Measurements from ENCODE around the gene GRID1.
A peak's percentile ranks its signal among the peaks of the same experiment; 100 is the strongest.

GRID1 gene

DNA sequence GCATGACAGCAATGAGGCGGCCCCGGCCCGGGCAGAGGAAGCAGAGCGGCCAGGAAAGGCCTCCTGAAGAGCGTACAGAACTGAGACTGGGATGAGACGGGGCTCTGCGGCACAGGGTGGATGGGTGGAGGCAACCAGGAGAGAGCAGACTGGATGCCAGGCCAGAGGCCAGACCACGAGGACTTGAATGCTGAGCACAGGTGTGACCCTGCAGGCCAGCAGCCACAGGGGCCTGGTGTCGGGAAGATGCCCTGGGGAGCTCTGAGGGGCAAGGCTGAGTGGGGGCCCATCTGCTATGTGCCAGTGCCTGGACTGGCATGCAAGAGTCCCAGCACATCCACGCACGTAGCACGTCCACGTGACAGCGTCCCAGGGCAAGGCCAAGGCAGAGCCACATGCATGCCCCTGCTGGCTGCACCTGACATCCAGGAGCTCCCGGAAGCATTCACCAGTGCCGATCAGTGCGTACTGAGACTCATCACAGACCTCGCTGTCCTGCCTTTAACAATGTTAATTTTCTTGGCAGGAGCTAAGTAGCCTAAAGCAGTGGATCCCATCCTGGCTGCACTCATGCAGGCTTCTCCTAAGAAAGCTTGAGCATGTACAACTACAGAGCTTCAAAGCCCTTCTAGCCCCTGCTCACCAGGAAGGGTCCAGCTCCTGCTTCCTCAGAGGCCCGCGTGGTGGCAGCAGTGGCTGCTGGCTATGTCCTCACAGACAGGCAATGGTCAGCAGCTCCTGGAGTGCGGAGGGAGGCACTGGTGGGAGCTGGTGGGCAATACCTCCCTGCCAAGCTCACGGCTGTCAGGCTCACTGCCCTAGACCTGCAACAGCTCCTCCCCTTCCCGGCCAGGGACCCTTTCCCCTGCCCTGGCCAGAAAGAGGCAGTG is 18.0 kb downstream of the GRID1 start:
- Histone ChIP-seq H3K9me3 (ENCODE audit: control insufficient read depth, low read length) (no peaks in the 10 kb centered on the region), H3K4me1 (ENCODE audit: control insufficient read depth, insufficient read depth, low read length) (no peaks in the 10 kb centered on the region), H3K4me3 (ENCODE audit: low read length) (no peak overlapping the region), H3K27me3 (replicated peaks; ENCODE audit: control insufficient read depth, insufficient read depth, low read length) (peaks cover 5% of the 10 kb centered on the region), H3K36me3 (ENCODE audit: control insufficient read depth, insufficient read depth, low read length, severe bottlenecking) (no peaks in the 10 kb centered on the region), H3K9ac (ENCODE audit: low read length) (no peak overlapping the region)
- DNase-seq (ENCODE audit: low read depth), result peak; percentile 50

DNA sequence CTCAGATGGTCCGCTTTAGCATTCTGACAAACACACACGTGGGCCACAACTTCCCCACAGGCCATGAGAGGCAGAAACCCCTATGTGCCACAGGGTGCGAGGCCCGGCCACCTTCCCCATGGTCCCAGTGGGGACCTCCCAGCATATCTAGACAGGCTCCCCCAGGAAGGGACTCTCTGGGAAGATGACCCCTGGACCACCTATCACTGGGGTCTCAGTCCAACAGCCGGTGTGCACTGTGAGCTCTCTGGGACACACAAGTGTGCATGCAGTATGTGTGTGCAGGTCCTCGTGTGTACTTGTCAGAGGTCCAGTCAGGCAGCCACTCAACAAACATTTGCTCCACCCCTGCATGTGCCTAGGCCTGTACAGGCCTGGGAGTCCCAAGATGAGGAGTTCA is 18.7 kb downstream of the GRID1 start:
- no peak for DNase-seq (ENCODE audit: low read depth)
- Histone ChIP-seq H3K9ac (ENCODE audit: low read length) (no peak overlapping the region), H3K27me3 (replicated peaks; ENCODE audit: control insufficient read depth, insufficient read depth, low read length) (peaks cover 5% of the 10 kb centered on the region)

DNA sequence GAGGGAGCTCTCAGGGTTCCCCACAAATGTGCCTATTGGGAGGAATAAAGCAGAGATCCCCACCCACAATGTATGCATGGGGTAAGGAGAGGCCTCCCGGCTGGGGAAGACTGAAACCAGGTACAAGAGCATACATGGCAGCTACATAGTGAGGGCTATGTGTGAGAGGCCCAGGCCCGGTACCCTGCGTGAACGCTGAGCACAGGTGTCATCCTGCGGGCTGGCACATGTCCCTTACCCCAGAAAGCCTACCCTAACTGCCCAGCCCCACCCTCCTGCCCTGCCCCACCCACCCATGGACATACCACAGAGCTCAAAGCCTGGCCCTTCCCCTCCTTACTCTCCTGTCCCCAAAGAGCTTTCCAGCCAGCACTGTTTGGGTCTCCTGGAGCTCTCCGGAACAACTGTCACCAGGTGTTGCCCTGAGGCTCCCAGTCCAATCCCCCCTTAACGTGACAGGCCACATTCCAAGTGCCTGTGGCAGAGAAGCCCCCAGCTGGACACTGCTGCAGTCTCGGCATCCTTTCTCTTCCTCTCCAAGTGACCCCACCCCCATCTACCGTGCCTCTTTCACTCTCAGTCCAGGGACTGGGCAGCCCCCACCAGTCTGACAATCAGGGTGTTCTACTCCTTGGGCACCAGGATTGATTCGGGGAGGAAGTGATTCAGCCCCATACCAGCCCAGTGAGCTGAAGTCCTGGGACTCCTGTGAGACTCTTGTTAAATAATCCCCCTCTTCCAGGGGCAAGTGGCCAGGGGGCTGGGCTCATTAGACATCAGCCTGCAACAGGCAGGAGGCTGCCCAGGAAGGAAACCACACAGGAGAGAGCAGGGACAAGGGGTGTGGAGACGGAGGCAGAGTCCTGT is 19.6 kb downstream of the GRID1 start:
- H3K4me3 ChIP-seq (ENCODE audit: low read length), result no peak overlapping the region
- DNase-seq (ENCODE audit: low read depth), result no peak
- peaks cover 5% of the 10 kb centered on the region for H3K27me3 ChIP-seq (replicated peaks; ENCODE audit: control insufficient read depth, insufficient read depth, low read length)
- no peaks in the 10 kb centered on the region for H3K4me1 ChIP-seq (ENCODE audit: control insufficient read depth, insufficient read depth, low read length)
- H3K36me3 ChIP-seq (ENCODE audit: control insufficient read depth, insufficient read depth, low read length, severe bottlenecking), result no peaks in the 10 kb centered on the region
- H3K9me3 ChIP-seq (ENCODE audit: control insufficient read depth, low read length), result no peaks in the 10 kb centered on the region
- H3K9ac ChIP-seq (ENCODE audit: low read length), result no peak overlapping the region

More for the DNA sequence above, 18.7 kb downstream of the GRID1 start:
- no peaks in the 10 kb centered on the region for H3K4me1 ChIP-seq (ENCODE audit: control insufficient read depth, insufficient read depth, low read length)
- H3K36me3 ChIP-seq (ENCODE audit: control insufficient read depth, insufficient read depth, low read length, severe bottlenecking), result no peaks in the 10 kb centered on the region
- H3K9me3 ChIP-seq (ENCODE audit: control insufficient read depth, low read length), result no peaks in the 10 kb centered on the region
- H3K4me3 ChIP-seq (ENCODE audit: low read length), result no peak overlapping the region

DNA sequence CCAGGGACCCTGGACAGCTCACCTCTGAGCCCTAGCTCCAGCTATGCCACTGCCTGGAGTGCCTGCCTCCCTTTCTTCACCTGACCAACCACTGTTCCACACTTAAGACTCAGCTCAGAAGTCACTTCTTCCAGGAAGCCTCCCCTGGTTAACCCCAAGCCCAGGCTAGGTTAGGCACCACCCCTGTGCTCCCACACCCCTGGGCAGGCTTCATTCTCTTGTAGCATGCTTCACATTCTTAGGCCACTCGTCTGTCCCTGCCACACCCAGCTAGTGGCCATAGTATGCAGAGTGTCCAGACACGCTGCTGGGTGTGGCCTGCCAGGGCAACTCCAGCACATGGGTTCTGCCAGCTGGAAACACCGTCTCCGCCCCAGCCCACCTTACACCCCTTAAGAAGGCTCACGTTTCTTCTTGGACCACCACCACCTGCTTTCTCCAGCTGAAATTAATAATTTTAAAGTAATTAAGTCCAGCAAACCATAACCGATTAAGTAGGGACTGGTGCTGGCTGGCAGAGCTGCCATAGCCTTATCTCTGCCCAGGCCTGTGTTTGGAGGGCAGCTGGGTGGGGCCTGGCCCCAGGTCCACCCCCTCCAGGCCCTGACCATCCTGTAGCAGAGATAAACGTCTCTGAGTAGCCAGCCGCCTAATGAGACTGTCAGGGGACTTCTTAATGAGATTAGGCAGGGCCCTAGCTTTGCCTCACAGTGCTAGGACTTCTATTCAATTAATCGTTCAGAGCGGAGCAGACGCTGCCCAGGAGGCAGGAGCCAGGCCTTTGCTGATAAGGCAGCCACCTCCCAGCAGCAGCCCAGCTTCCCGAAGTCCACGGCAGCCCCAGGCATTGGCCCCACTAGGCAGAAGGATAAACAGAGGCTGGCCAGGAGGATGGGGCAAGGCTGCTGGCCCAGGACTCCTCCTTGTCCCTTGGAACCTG is 20.5 kb downstream of the GRID1 start:
- Histone ChIP-seq H3K9me3 (ENCODE audit: control insufficient read depth, low read length) (no peaks in the 10 kb centered on the region), H3K4me3 (ENCODE audit: low read length) (no peak overlapping the region), H3K9ac (ENCODE audit: low read length) (no peak overlapping the region), H3K36me3 (ENCODE audit: control insufficient read depth, insufficient read depth, low read length, severe bottlenecking) (no peaks in the 10 kb centered on the region), H3K4me1 (ENCODE audit: control insufficient read depth, insufficient read depth, low read length) (no peaks in the 10 kb centered on the region), H3K27me3 (replicated peaks; ENCODE audit: control insufficient read depth, insufficient read depth, low read length) (peaks cover 5% of the 10 kb centered on the region)
- DNase-seq (ENCODE audit: low read depth), result peak; percentile 11

DNA sequence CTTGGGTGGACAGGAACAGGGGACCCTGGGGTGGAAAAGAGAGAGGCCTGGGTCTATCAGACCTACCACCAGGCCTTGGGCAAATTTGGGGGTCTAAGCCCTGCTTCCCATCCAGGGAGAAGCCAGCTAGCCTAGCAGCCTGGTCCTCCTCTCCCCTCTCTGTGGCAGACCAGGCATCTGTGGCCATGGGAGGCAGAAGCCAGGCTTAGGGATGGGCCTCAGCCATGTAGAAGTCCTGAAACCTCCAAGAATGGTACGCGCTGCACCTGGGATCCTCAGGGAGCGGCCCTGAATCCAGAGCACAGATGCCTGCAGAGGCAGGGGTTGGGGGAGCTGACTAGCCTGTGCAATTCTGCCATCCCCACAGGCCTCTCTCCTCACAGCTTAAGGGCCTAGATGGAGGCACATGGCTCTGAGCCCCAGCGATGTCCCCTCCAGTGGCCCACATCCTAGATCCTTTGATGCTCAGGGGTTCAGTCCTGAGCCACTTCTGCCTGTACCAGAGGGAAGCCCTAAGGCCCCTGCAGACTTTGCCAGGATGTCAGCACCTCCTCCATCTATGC is 21.2 kb downstream of the GRID1 start:
- H3K4me1 ChIP-seq (ENCODE audit: control insufficient read depth, insufficient read depth, low read length), result no peaks in the 10 kb centered on the region
- peaks cover 5% of the 10 kb centered on the region for H3K27me3 ChIP-seq (replicated peaks; ENCODE audit: control insufficient read depth, insufficient read depth, low read length)
- DNase-seq (ENCODE audit: low read depth), result no peak
- H3K36me3 ChIP-seq (ENCODE audit: control insufficient read depth, insufficient read depth, low read length, severe bottlenecking), result no peaks in the 10 kb centered on the region
- H3K9me3 ChIP-seq (ENCODE audit: control insufficient read depth, low read length), result no peaks in the 10 kb centered on the region
- H3K4me3 ChIP-seq (ENCODE audit: low read length), result no peak overlapping the region
- H3K9ac ChIP-seq (ENCODE audit: low read length), result no peak overlapping the region

DNA sequence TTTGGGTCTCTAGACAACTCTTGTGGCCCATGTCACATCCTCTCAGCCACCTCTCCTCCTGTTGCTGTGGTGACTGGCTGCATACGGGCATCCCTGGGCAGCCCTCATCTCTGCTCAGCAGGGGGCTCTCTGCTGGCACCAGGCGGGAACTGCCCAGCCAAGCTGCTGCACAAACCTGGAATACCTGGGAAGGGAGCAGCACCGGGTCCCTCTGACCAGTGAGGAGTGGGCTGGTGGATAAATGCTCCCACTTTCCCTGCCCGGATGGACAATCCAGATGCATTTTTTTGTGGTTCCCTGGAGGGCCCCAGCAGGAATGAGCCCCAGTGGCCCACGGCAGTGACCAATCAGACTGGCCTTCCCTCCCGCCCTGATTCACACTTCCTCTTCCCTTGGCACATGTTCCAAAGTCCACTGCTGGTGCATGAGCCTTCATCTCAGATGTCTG is 21.9 kb downstream of the GRID1 start:
- H3K9ac ChIP-seq (ENCODE audit: low read length), result no peak overlapping the region
- DNase-seq (ENCODE audit: low read depth), result no peak
- H3K4me3 ChIP-seq (ENCODE audit: low read length), result no peak overlapping the region
- peaks cover under 1% of the 10 kb centered on the region for H3K27me3 ChIP-seq (replicated peaks; ENCODE audit: control insufficient read depth, insufficient read depth, low read length)
- H3K9me3 ChIP-seq (ENCODE audit: control insufficient read depth, low read length), result no peaks in the 10 kb centered on the region
- H3K4me1 ChIP-seq (ENCODE audit: control insufficient read depth, insufficient read depth, low read length), result no peaks in the 10 kb centered on the region
- no peaks in the 10 kb centered on the region for H3K36me3 ChIP-seq (ENCODE audit: control insufficient read depth, insufficient read depth, low read length, severe bottlenecking)

DNA sequence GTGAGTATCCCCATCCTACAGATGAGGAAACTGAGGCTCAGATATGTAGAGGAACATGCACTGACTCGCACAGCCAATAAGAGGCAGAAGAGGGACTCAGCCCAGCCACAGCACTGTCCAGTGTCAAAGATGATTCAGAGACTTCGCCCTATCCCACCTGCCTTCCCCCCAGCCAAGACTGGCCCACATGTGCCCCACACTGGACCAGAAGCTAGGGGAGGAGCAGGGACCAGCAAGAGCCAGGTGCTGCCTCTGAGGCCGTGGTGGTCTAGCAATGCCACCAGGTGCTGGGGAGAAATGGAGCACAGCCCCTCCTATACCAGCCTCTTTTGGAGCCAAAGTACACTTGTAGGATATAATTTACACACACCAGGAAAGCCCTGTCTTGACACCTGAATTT is 22.3 kb downstream of the GRID1 start:
- no peaks in the 10 kb centered on the region for H3K9me3 ChIP-seq (ENCODE audit: control insufficient read depth, low read length)
- H3K4me3 ChIP-seq (ENCODE audit: low read length), result no peak overlapping the region
- no peak overlapping the region for H3K9ac ChIP-seq (ENCODE audit: low read length)
- no peaks in the 10 kb centered on the region for H3K36me3 ChIP-seq (ENCODE audit: control insufficient read depth, insufficient read depth, low read length, severe bottlenecking)
- peaks cover 4% of the 10 kb centered on the region for H3K27me3 ChIP-seq (replicated peaks; ENCODE audit: control insufficient read depth, insufficient read depth, low read length)
- no peaks in the 10 kb centered on the region for H3K4me1 ChIP-seq (ENCODE audit: control insufficient read depth, insufficient read depth, low read length)
- no peak for DNase-seq (ENCODE audit: low read depth)

DNA sequence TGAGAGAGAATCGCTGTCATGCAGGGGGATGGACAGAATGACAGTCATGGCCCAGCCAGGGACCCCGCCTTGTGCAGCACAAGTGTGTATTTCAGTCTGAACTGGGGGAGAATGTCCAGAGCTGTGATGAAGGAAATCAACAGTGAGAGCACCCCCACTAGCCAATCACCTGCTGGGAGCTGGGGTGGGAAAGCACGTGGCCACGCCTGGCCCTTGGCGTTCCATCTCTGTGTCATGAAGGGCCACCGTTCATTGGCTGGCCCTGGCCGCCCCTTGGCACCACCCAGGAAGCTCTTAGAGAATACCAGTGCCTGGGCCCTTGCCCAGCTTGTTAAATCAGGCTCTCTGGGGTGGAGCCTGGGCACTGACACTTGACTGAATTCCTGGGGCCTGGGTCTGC is 22.8 kb downstream of the GRID1 start:
- no peaks in the 10 kb centered on the region for H3K36me3 ChIP-seq (ENCODE audit: control insufficient read depth, insufficient read depth, low read length, severe bottlenecking)
- DNase-seq (ENCODE audit: low read depth), result no peak

DNA sequence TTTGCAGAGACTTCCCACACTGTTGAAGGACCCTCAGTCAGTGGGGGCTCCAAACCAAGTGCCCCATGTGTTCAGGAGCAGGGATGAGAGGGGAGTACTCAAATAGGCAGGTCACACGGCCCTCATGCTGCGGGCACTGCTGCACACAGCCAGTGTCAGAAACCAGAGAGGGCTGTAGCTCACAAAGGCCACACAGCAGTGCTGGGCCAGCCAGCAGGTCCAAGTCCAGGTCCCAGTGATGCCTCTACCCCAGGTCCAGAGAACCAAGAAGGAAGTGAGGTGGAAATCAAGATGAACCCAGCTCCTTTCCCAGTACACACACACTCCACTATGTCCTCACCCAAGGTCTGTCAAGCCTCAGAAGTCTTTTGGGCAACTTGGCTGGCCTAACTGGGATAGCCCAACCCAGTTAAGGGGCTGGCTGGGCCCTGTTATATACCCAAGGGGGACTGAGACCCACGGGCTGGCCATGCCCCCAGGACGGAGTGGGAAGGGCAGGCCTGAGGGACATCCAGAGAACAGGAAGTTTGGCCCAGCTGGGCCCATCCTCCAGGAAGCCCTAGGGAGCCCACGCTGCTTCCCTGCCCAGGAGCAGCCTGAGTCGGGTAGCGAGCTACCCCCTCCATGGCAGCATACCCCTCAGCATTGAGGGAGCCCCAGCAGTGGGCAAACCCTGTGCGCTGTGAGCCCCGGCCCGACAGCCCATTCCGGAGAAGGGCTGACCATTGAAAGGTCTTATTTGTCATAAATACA is 24.3 kb downstream of the GRID1 start:
- DNase-seq (ENCODE audit: low read depth), result no peak
- Histone ChIP-seq H3K36me3 (ENCODE audit: control insufficient read depth, insufficient read depth, low read length, severe bottlenecking) (no peaks in the 10 kb centered on the region), H3K4me1 (ENCODE audit: control insufficient read depth, insufficient read depth, low read length) (no peaks in the 10 kb centered on the region), H3K9me3 (ENCODE audit: control insufficient read depth, low read length) (no peaks in the 10 kb centered on the region), H3K9ac (ENCODE audit: low read length) (no peak overlapping the region), H3K27me3 (replicated peaks; ENCODE audit: control insufficient read depth, insufficient read depth, low read length) (peaks cover 7% of the 10 kb centered on the region), H3K4me3 (ENCODE audit: low read length) (no peak overlapping the region)

More for the DNA sequence above, 22.8 kb downstream of the GRID1 start:
- Histone ChIP-seq H3K9me3 (ENCODE audit: control insufficient read depth, low read length) (no peaks in the 10 kb centered on the region), H3K9ac (ENCODE audit: low read length) (no peak overlapping the region), H3K4me3 (ENCODE audit: low read length) (no peak overlapping the region), H3K4me1 (ENCODE audit: control insufficient read depth, insufficient read depth, low read length) (no peaks in the 10 kb centered on the region), H3K27me3 (replicated peaks; ENCODE audit: control insufficient read depth, insufficient read depth, low read length) (peaks cover 7% of the 10 kb centered on the region)

DNA sequence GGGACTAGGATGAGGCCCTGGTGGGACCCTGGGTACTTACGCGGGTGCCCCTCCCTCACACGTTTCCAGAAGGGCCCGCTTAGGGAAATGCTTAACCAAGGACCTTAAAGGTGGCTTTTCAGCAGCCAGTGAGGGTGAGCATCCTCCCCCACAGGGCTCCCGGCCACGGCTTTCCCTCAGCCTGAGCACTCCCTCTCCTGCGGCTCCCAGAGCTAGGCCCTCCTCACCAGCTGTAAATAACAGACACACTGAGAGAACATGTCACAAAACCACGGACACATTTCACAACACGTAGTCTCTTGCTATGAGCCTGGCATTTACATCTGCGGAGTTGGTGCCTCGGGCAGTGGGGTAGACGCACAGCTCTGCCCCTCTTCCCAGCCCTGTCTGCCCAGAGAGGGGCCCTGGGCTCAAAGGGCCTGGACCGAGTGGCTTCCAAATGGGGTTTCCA is 25.2 kb downstream of the GRID1 start:
- peaks cover 7% of the 10 kb centered on the region for H3K27me3 ChIP-seq (replicated peaks; ENCODE audit: control insufficient read depth, insufficient read depth, low read length)
- DNase-seq (ENCODE audit: low read depth), result peak; percentile 41
- H3K9me3 ChIP-seq (ENCODE audit: control insufficient read depth, low read length), result no peaks in the 10 kb centered on the region
- H3K9ac ChIP-seq (ENCODE audit: low read length), result no peak overlapping the region
- no peaks in the 10 kb centered on the region for H3K4me1 ChIP-seq (ENCODE audit: control insufficient read depth, insufficient read depth, low read length)
- H3K4me3 ChIP-seq (ENCODE audit: low read length), result no peak overlapping the region
- H3K36me3 ChIP-seq (ENCODE audit: control insufficient read depth, insufficient read depth, low read length, severe bottlenecking), result no peaks in the 10 kb centered on the region
